ENCODE results near the gene MAGEB4.
"Not testable (repeated sequence)": the region's sequence is repeated elsewhere in the genome, so short reads cannot be mapped to it uniquely, and the experiment has no call there.

Gene MAGEB4

DNA sequence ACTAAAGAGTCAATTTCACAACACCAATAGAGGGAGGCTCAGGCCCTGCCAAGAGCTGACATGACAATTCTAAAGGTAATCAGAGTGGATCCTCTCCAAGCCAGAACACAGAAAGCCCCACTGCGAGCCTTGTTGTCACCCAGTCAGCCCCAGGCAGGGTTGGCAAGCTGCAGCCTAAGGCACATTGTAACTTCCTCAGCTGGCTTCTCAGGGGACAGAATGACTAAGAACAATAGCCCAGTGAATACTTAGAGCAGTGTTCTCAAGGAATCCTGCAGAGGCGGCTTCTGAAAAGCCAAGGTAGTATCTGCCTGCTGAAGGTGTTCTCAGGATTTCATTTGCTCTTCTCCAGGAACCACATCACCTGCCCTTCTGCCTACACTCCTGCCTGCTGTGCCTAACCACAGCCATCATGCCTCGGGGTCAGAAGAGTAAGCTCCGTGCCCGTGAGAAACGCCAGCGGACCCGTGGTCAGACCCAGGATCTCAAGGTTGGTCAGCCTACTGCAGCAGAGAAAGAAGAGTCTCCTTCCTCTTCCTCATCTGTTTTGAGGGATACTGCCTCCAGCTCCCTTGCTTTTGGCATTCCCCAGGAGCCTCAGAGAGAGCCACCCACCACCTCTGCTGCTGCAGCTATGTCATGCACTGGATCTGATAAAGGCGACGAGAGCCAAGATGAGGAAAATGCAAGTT, at the start of gene MAGEB4:
MAGEB4 (plus strand) TSS at position 277 of the 692 bp plus-strand sequence; CDS start at position 413, 136 bp downstream.
- in situ Hi-C loops (cut with HindIII; ENCODE audit: low sequenced_read_pairs), result no loop called here

GRCh38 chrX:30193910-30194309, 47.9 kb upstream of the MAGEB4 start:
- in situ Hi-C loops (cut with HindIII; ENCODE audit: low sequenced_read_pairs), result not testable (repeated sequence)

DNA sequence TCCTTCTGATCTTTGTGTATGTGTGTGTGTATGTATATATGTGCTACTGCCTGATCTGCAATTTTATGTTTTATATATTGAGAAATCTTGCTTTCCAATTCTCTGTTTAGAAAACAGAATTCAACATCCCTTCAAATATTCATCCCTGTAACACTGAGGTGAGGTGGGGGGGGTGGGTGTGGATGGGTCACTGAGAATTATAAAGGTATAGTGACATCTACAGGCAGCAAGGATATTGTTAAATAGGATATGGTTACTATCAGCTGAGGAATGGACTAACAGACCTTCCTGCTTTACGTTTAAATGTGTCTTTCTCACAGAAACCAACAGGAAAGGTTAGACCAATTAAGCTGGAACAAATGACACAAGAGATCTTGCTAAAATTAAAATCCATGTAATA, 45.5 kb upstream of the MAGEB4 start:
- in situ Hi-C loops (cut with HindIII; ENCODE audit: low sequenced_read_pairs), result no loop called here

- in situ Hi-C loops (cut with HindIII; ENCODE audit: low sequenced_read_pairs), result no loop called here
Observed at GRCh38 chrX:30212172-30212571, 29.6 kb upstream of the MAGEB4 start.

GRCh38 chrX:30215357-30215843, 26.4 kb upstream of the MAGEB4 start, which contains the start of gene MAGEB2:
TSS of gene MAGEB2 (plus strand) at chrX:30215563. CDS start at chrX:30218581, 3,018 bp downstream.
- in situ Hi-C loops (cut with HindIII; ENCODE audit: low sequenced_read_pairs), result no loop called here

GRCh38 chrX:30217465-30217864, 24.3 kb upstream of the MAGEB4 start:
- in situ Hi-C loops (cut with HindIII; ENCODE audit: low sequenced_read_pairs), result no loop called here

DNA sequence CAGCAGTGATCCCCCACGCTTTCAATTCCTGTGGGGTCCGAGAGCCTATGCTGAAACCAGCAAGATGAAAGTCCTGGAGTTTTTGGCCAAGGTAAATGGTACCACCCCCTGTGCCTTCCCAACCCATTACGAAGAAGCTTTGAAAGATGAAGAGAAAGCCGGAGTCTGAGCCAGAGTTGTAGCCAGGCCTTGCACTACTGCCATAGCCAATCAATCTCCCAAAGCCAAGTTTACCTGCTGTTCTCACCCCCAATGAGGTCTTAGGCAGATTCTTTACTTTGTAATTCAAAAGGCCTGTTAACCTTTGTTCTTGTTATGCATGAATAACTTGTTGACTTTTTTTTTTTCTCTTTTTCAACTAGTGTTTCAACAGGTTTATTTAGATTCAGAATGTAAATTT, 22.4 kb upstream of the MAGEB4 start:
- in situ Hi-C loops (cut with HindIII; ENCODE audit: low sequenced_read_pairs), result no loop called here

GRCh38 chrX:30220661-30221060, 21.1 kb upstream of the MAGEB4 start:
- in situ Hi-C loops (cut with HindIII; ENCODE audit: low sequenced_read_pairs), result no loop called here

- in situ Hi-C loops (cut with HindIII; ENCODE audit: low sequenced_read_pairs), result no loop called here
Observed at GRCh38 chrX:30224536-30224935, 17.3 kb upstream of the MAGEB4 start.

DNA sequence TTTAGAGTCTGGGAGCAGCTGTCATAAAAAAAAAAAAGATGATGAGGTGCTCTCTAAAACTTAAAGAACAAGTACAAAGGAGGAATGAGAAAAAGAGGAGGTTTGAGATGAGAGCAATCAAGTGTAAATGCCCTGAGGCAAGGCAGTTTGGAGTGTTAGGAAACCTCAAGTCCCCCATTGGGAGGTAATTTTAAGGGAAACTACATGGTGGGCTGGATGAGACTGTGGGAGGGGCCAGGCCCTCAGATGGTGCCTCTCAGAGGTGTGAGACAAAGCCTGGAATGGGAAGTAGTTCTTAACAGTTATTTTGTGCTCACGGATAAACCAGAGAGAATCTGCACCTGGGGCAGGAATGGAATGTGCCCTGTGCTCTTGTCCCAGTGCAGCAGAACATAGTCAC, 13.3 kb upstream of the MAGEB4 start:
- in situ Hi-C loops (cut with HindIII; ENCODE audit: low sequenced_read_pairs), result no loop called here

GRCh38 chrX:30230395-30230794, 11.4 kb upstream of the MAGEB4 start, which contains the start of gene MAGEB3:
TSS of gene MAGEB3 (plus strand) at chrX:30230657. CDS start at chrX:30235925, 5,268 bp downstream.
- in situ Hi-C loops (cut with HindIII; ENCODE audit: low sequenced_read_pairs), result no loop called here

- in situ Hi-C loops (cut with HindIII; ENCODE audit: low sequenced_read_pairs), result no loop called here
Observed at GRCh38 chrX:30246769-30247489, 5.1 kb downstream of the MAGEB4 start, which contains the start of gene MAGEB1. TSS of gene MAGEB1 (plus strand) at chrX:30247146. CDS start at chrX:30250494, 3,348 bp downstream.

DNA sequence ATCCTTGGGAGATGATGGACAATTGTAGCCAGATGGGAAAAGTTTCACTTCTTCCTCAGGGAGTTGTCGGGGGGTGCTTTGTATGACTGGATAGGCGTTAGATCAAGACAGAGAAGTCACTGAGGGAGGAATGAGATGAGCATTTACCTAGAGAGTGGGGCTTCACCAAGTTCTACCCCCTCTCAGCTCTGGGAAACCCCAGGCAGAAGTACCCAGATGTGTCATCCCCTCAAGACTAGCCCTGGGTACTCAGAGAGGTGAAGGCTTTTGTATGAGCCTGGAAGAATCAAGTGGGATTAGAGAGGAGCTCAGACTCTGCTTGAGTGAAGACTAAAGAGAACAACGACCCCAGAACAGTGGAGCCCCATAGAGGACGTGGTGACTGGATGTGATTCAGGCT, 7.1 kb downstream of the MAGEB4 start:
- in situ Hi-C loops (cut with HindIII; ENCODE audit: low sequenced_read_pairs), result no loop called here

DNA sequence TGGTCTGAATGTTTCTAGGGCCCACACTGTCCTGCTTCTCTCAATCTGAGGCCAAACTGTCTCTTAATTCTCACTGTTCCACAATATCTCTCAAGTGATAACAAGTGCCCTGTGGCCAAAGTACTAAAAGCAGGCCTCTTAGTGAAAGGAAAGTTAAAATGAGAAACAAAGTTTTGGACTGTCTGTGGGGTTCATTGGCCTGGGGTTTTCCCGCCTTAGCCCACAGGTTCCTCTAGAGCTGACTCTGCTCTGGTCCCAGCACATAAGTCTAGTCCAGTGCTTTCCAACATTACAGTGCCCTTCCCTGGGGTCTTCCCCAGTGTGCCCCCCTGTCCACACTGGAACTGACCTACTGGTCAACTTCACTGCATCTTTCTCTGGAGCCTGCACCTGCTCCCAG, 11.5 kb downstream of the MAGEB4 start:
- in situ Hi-C loops (cut with HindIII; ENCODE audit: low sequenced_read_pairs), result no loop called here

DNA sequence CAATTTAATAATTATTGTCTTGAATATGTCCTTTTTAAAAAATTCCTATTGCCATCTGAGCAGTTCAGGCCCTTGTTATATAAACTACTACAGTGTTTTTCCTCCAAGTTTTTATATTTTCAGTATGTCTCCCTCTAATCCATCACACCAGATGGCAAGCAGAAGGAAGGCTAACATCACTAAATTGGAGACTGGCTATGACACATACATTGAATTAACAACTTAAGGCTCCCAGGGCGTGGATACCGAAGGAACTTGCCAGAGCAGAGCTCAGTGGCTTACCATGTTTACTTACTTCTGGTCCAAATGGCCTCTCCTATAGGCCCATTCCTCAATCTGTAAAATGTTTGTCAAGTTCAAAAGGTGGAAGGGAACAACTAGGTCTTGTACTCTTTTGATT, 18.1 kb downstream of the MAGEB4 start:
- in situ Hi-C loops (cut with HindIII; ENCODE audit: low sequenced_read_pairs), result no loop called here

DNA sequence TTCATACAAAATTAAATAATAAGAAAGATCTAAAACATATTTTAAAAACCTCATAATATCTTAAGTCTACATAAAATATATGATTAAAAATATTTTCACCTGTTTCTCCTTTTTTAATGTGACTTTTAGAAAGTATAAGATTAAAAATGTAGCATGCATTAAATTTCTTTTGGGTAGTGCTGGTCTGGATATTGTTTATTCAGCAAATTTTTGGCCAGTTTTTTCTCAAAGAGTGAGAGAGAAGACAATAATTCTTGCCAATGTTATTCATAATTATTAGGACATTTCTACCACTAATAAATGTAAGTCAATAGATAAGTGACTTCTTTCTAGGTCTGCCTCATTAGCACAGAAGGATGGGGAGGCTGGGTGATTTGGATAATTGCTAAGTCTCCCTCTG, 19.2 kb downstream of the MAGEB4 start:
- in situ Hi-C loops (cut with HindIII; ENCODE audit: low sequenced_read_pairs), result no loop called here

GRCh38 chrX:30262763-30263162, 21.0 kb downstream of the MAGEB4 start:
- in situ Hi-C loops (cut with HindIII; ENCODE audit: low sequenced_read_pairs), result no loop called here

- in situ Hi-C loops (cut with HindIII; ENCODE audit: low sequenced_read_pairs), result no loop called here
Observed at GRCh38 chrX:30270639-30271038, 28.8 kb downstream of the MAGEB4 start.

- in situ Hi-C loops (cut with HindIII; ENCODE audit: low sequenced_read_pairs), result no loop called here
Observed at GRCh38 chrX:30275498-30275897, 33.7 kb downstream of the MAGEB4 start.

DNA sequence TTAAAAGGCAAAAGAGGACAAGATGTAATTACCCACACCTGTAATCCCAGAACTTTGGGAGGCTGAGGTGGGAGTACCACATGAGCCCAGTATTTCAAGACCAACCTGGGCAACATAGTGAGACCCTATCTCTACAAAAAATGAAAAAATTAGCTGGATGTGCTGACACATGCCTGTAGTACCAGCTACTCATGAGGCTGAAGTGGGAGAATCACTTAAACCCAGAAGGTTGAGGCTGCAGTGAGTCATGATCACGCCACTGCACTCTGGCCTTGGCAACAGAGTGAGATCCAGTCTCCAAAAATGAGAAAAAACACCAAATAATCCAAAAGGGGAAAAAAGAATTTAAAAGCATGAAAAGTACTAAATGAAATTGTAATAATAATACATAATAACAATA, 36.6 kb downstream of the MAGEB4 start:
- in situ Hi-C loops (cut with HindIII; ENCODE audit: low sequenced_read_pairs), result no loop called here

- in situ Hi-C loops (cut with HindIII; ENCODE audit: low sequenced_read_pairs), result no loop called here
Observed at GRCh38 chrX:30280428-30280827, 38.6 kb downstream of the MAGEB4 start.

DNA sequence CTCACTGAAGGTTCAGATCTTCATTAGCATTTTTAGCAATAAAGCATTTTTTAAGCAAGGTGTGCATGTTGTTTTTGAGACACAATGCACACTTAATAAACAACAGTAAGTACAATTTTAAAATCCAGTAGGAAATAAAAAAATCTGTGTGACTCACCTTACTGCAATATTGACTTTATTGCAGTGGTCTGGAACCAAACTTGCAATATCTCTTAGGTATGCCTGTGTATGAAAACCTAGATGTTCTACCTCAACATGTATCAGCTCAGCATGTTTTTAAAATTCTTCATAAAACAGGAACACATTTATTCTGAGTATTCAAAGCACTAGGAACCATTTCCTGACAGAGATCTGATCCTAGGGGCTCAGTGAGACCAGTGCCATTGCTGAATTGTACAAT, 40.7 kb downstream of the MAGEB4 start:
- in situ Hi-C loops (cut with HindIII; ENCODE audit: low sequenced_read_pairs), result no loop called here

Data from DLD1 (cell line).